K562 (cell line): ENCODE results near the gene RNF151. TPM values are rescaled to one million over a fixed set of nuclear protein-coding genes. Genes with fewer than 3 reads are reported as not detected.

ENCODE experiments used
- DMBX1 ChIP-seq: fragments of 250-450 bp; sonication (Bioruptor Pico); IDR thresholded peaks from 2 replicates; pipeline ENCODE4 v1.8.0; 2022; ENCODE audit warnings: inconsistent platforms, mild to moderate bottlenecking, moderate library complexity, borderline replicate concordance
- FOXK2 ChIP-seq, 2 experiments: fragments of 450-650 bp; IDR thresholded peaks in 1 of 2; conservative IDR thresholded peaks in 1 of 2; 2 replicates each; pipeline ENCODE4 v1.6.1; 2016; ENCODE audit warnings: low read depth in 2 of 2, mild to moderate bottlenecking in 1 of 2
- FOXP4 ChIP-seq: sonication (generic); formaldehyde crosslinking; IDR thresholded peaks from 2 replicates; pipeline ENCODE4 v1.8.0; 2022; ENCODE audit warnings: mild to moderate bottlenecking, missing genetic modification reagents, borderline replicate concordance
- GTF2B ChIP-seq: IDR thresholded peaks from 2 replicates; pipeline ENCODE4 v1.6.1; 2011; ENCODE audit not compliant: insufficient read length; ENCODE audit errors: extremely low read depth
- HEY1 ChIP-seq: fragments of 250-450 bp; sonication (Bioruptor Pico); IDR thresholded peaks from 2 replicates; pipeline ENCODE4 v1.5.0; 2020; ENCODE audit warnings: mild to moderate bottlenecking, moderate library complexity, borderline replicate concordance
- HINFP ChIP-seq: fragments of 450-650 bp; conservative IDR thresholded peaks from 2 replicates; pipeline ENCODE4 v1.6.1; 2016; ENCODE audit warnings: missing genetic modification characterization, low read depth, mild to moderate bottlenecking, control low read depth, missing compliant biosample characterization
- HMG20B ChIP-seq: fragments of 250-450 bp; sonication (Bioruptor Pico); IDR thresholded peaks from 2 replicates; pipeline ENCODE4 v1.5.0; 2021; ENCODE audit warnings: mild to moderate bottlenecking
- MCM5 ChIP-seq: fragments of 450-650 bp; IDR thresholded peaks from 2 replicates; pipeline ENCODE4 v1.6.1; 2016; ENCODE audit warnings: low read depth
- MECOM ChIP-seq: fragments of 250-450 bp; sonication (Bioruptor Pico); IDR thresholded peaks from 2 replicates; pipeline ENCODE4 v1.8.0; 2022; ENCODE audit warnings: inconsistent platforms
- NFYB ChIP-seq: IDR thresholded peaks from 2 replicates; pipeline ENCODE4 v1.6.1; 2011; ENCODE audit warnings: mild to moderate bottlenecking, moderate library complexity; ENCODE audit not compliant: insufficient read length; ENCODE audit errors: extremely low read depth
- NR4A1 ChIP-seq, 2 experiments: fragments of 250-450 bp in 1 of 2; fragments of 450-650 bp in 1 of 2; sonication (Bioruptor Pico) in 1 of 2; IDR thresholded peaks; 2 replicates each; pipeline versions ENCODE4 v1.4.0 to v1.6.1; 2016 to 2020; ENCODE audit warnings: mild to moderate bottlenecking in 2 of 2, missing compliant biosample characterization in 1 of 2, missing genetic modification characterization in 1 of 2, moderate library complexity in 1 of 2
- PHTF2 ChIP-seq: fragments of 250-450 bp; sonication (Bioruptor Pico); IDR thresholded peaks from 2 replicates; pipeline ENCODE4 v1.5.0; 2021; ENCODE audit warnings: mild to moderate bottlenecking
- POLR3G ChIP-seq: IDR thresholded peaks from 2 replicates; pipeline ENCODE4 v1.6.1; 2011; ENCODE audit not compliant: insufficient read length, insufficient replicate concordance; ENCODE audit errors: extremely low read depth
- SAP30 ChIP-seq: fragments of 200-600 bp; sonication (generic); IDR thresholded peaks from 2 replicates; pipeline ENCODE4 v1.6.1; 2012; ENCODE audit warnings: borderline replicate concordance, low read depth, mild to moderate bottlenecking, moderate library complexity, low read length, control low read depth, inconsistent platforms; ENCODE audit not compliant: insufficient read depth, poor library complexity, severe bottlenecking
- ZBTB17 ChIP-seq: fragments of 450-650 bp; formaldehyde crosslinking; IDR thresholded peaks from 2 replicates; pipeline ENCODE4 v1.4.0; 2020; ENCODE audit warnings: mild to moderate bottlenecking
- ZEB2 ChIP-seq: fragments of 450-650 bp; IDR thresholded peaks from 2 replicates; pipeline ENCODE4 v1.6.1; 2016
- ZNF324 ChIP-seq: fragments of 250-450 bp; sonication (Bioruptor Pico); IDR thresholded peaks from 2 replicates; pipeline ENCODE4 v1.4.0; 2020; ENCODE audit warnings: mild to moderate bottlenecking
- ZNF511 ChIP-seq: sonication (generic); formaldehyde crosslinking; IDR thresholded peaks from 2 replicates; pipeline ENCODE4 v1.8.0; 2022; ENCODE audit warnings: mild to moderate bottlenecking, missing genetic modification reagents
- ZNF551 ChIP-seq: fragments of 250-450 bp; sonication (Bioruptor Pico); IDR thresholded peaks from 2 replicates; pipeline ENCODE4 v1.5.0; 2021; ENCODE audit warnings: mild to moderate bottlenecking, moderate library complexity
- ZNF561 ChIP-seq: fragments of 450-650 bp; formaldehyde crosslinking; conservative IDR thresholded peaks from 2 replicates; pipeline ENCODE4 v1.4.0; 2020; ENCODE audit warnings: mild to moderate bottlenecking, moderate library complexity
- polyA plus RNA-seq, 8 experiments: library from polyadenylated mRNA; depleted of rRNA in 4 of 8; stranded (reverse) in 5 of 8; unstranded in 3 of 8; fragments of >200 nt; fragmentation: Nextera tagmentation in 2 of 8; fragmentation: Illumina TruSeq in 1 of 8; extraction: Ambion mirVana in 2 of 8; extraction: Trizol in 1 of 8; gene quantifications; 2 replicates each; pipeline versions ENCODE4 v1.2.1 to v1.2.3, GENCODE V29; 2011 to 2014; ENCODE audit warnings: inconsistent platforms in 1 of 8, missing spikeins in 1 of 8
- total RNA-seq, 7 experiments: library from RNA; depleted of rRNA in 6 of 7; stranded (reverse); fragments of >200 nt in 6 of 7; fragmentation: Illumina TruSeq in 2 of 7; extraction: Trizol in 2 of 7; gene quantifications; 2 replicates each; pipeline versions ENCODE4 v1.2.1 to v1.2.3, GENCODE V29; 2011 to 2021; ENCODE audit warnings: low replicate concordance in 1 of 7

RNF151 gene
- total and polyA plus RNA-seq, 9 of the 15 experiments (the other 6 are each of a cell fraction or from before 2014, with no cell fraction given), result not detected

- TF ChIP-seq NFYB (no peak), ZEB2 (no peak), FOXK2 (conservative IDR thresholded peaks at IDR 0.05 in 1 of 2, IDR thresholded peaks at IDR 0.05 in 1 of 2; ENCODE audit: low read depth in 2 of 2) (no peak), SAP30 (no peak), FOXP4 (peak; percentile 58; the same call in 1 of the 2 replicates), MCM5 (no peak), POLR3G (no peak), ZBTB17 (CRISPR knock-in tag) (0 out of 2 replicates have a peak, but pooled peaks have one; percentile 49), HMG20B (CRISPR knock-in tag) (no peak), HINFP (tag) (no peak), GTF2B (no peak), NR4A1 (CRISPR knock-in tag; IDR thresholded peaks at IDR 0.05) (no peak), NR4A1 (tag; IDR thresholded peaks at IDR 0.05) (no peak), ZNF551 (CRISPR knock-in tag) (peak; percentile 83; the same call in 1 of the 2 replicates), MECOM (CRISPR knock-in tag) (no peak), HEY1 (CRISPR knock-in tag) (no peak), DMBX1 (no peak), ZNF561 (CRISPR knock-in tag) (no peak), ZNF511 (CRISPR knock-in tag) (no peak), PHTF2 (CRISPR knock-in tag) (no peak; the same call in 1 of the 2 replicates), ZNF324 (CRISPR knock-in tag) (no peak)
Measured at GRCh38 chr16:1960665-1961630, 5.7 kb upstream of the RNF151 start (continued).
